ENCODE data around the gene ZNF440.

GRCh38 chr19:11833541-11833940, 19.5 kb downstream of the ZNF440 start:
- TF ChIP-seq CTCF (conservative IDR thresholded peaks at IDR 0.05; ENCODE audit: low read depth, low read length), result no peak
- no peak for TF ChIP-seq EZH2 (IDR thresholded peaks at IDR 0.05; ENCODE audit: low read length, unreplicated experiment)

Data from PC-3 (cell line).